GM12878 (cell line): ENCODE results near the gene MYH9. TPM values are rescaled to one million over a fixed set of nuclear protein-coding genes. Genes with fewer than 3 reads are reported as not detected.
A peak's percentile ranks its signal among the peaks of the same experiment; 100 is the strongest.

Experiments
- ATAC-seq: fragments of 200-7000 bp; cut with Tn5 transposase; 3 replicates; pipeline ENCODE4 v1.9.1; 2020; ENCODE audit warnings: mild to moderate bottlenecking, moderate library complexity
- BruUV-seq: library from RNA; stranded (reverse); fragments of 400-500 nt; replicated peaks from 2 replicates; lab custom pipeline; 2021; lab: Mats Ljungman, UMichigan
- CTCF ChIA-PET: fragments of 300-600 bp; sonication (Branson Sonifier 250); formaldehyde crosslinking; extraction: SDS; loops from one replicate; lab custom pipeline; 2021; ENCODE audit warnings: inconsistent platforms; lab: Yijun Ruan, JAX
- POLR2A ChIA-PET: fragments of 350-600 bp; formaldehyde crosslinking; extraction: SDS; loops from one replicate; lab custom pipeline; 2021; ENCODE audit warnings: inconsistent platforms; lab: Charles Lee
- RAD21 ChIA-PET: fragments of 300-600 bp; sonication (Branson Sonifier 250); formaldehyde crosslinking; loops from one replicate; lab custom pipeline; 2023; ENCODE audit warnings: antibody characterized with exemption; ENCODE audit not compliant: unreplicated experiment; lab: Charles Lee
- SMC1A ChIA-PET: fragments of 300-600 bp; sonication (Branson Sonifier 250); formaldehyde crosslinking; loops from one replicate; lab custom pipeline; 2023; ENCODE audit not compliant: unreplicated experiment, uncharacterized antibody; lab: Charles Lee
- DNase-seq: peaks from one replicate; pipeline ENCODE4 v3.0.0-alpha.2; 2011; ENCODE audit warnings: low read depth, low spot score
- FAIRE-seq: peaks from 3 replicates; lab custom pipeline; 2011; peaks lifted over from hg19 to GRCh38; lab: Jason Lieb, UNC
- H2AFZ ChIP-seq: 2 replicates; pipeline ENCODE4 v1.6.0; 2011; ENCODE audit warnings: low read depth, low read length, control low read depth; ENCODE audit not compliant: control insufficient read depth
- H3K27ac ChIP-seq: 2 replicates; pipeline ENCODE4 v1.5.1; 2011; ENCODE audit warnings: control low read depth; ENCODE audit not compliant: control insufficient read depth, insufficient read depth
- H3K27me3 ChIP-seq, 2 experiments: replicated peaks in 1 of 2; 2 replicates each; pipeline versions ENCODE4 v1.6.0 to v1.6.1; 2011; ENCODE audit warnings: low read length in 1 of 2; ENCODE audit not compliant: control insufficient read depth in 2 of 2, insufficient read depth in 2 of 2
- H3K36me3 ChIP-seq, 2 experiments: 2 replicates each; pipeline ENCODE4 v1.5.1; 2011; ENCODE audit warnings: low read length in 1 of 2; ENCODE audit not compliant: control insufficient read depth in 2 of 2, insufficient read depth in 2 of 2
- H3K4me1 ChIP-seq: 2 replicates; pipeline ENCODE4 v1.6.1; 2011; ENCODE audit warnings: mild to moderate bottlenecking, low read length, moderate library complexity, mixed read lengths; ENCODE audit not compliant: control insufficient read depth, insufficient read depth
- H3K4me2 ChIP-seq: 2 replicates; pipeline ENCODE4 v1.6.0; 2011; ENCODE audit warnings: control low read depth; ENCODE audit not compliant: control insufficient read depth, insufficient read depth
- H3K4me3 ChIP-seq: fragments of 200-600 bp; sonication (generic); 2 replicates; pipeline ENCODE4 v1.5.1; 2016
- H3K79me2 ChIP-seq: 2 replicates; pipeline ENCODE4 v1.6.0; 2011; ENCODE audit warnings: low read length; ENCODE audit not compliant: control insufficient read depth, insufficient read depth
- H3K9ac ChIP-seq: 2 replicates; pipeline ENCODE4 v1.8.0; 2011; ENCODE audit warnings: low read length, control low read depth, mixed read lengths; ENCODE audit not compliant: control insufficient read depth, insufficient read depth
- H3K9me3 ChIP-seq: replicated peaks from 3 replicates; pipeline ENCODE4 v1.5.1; 2011; ENCODE audit warnings: mild to moderate bottlenecking, low read length; ENCODE audit not compliant: control insufficient read depth, insufficient read depth
- H4K20me1 ChIP-seq: 2 replicates; pipeline ENCODE4 v1.6.0; 2011; ENCODE audit not compliant: control insufficient read depth, insufficient read depth
- POLR2A ChIP-seq: IDR thresholded peaks from 2 replicates; pipeline ENCODE4 v1.6.1; 2011; ENCODE audit warnings: low read depth, mild to moderate bottlenecking, low read length
- WGBS: methylation state at CpG from one replicate; pipeline ENCODE4 v1.1.6; 2016; ENCODE audit warnings: low lambda C conversion rate; ENCODE audit not compliant: insufficient replicate concordance, insufficient coverage; ENCODE audit errors: missing lambda C conversion rate; 5-methylcytosine and 5-hydroxymethylcytosine counted together
- in situ Hi-C: fragments of 300-500 bp; cut with MboI; formaldehyde crosslinking; loops from 9 replicates; pipeline ENCODE4 v1.14.3; 2018; ENCODE audit warnings: mixed read lengths
- intact Hi-C: fragments of 100-400 bp; cut with micrococcal nuclease; formaldehyde crosslinking; loops from one replicate; pipeline ENCODE4 v1.14.2; 2022; ENCODE audit not compliant: unreplicated experiment
- polyA plus RNA-seq, 11 experiments: library from polyadenylated mRNA; depleted of rRNA in 4 of 11; unstranded in 6 of 11; stranded (reverse) in 5 of 11; fragments of >200 nt; fragmentation: Nextera tagmentation in 4 of 11; fragmentation: Illumina TruSeq in 1 of 11; extraction: Ambion mirVana in 4 of 11; extraction: Trizol in 1 of 11; gene quantifications; 1 replicate in 1 of 11; 2 replicates in 10 of 11; pipeline versions ENCODE4 v1.2.1 to v1.2.3, GENCODE V29; 2011 to 2016; ENCODE audit warnings: inconsistent platforms in 2 of 11, missing spikeins in 2 of 11, low read depth in 1 of 11
- total RNA-seq, 4 experiments: library from RNA; depleted of rRNA in 3 of 4; stranded (reverse); fragments of >200 nt in 3 of 4; fragmentation: Illumina TruSeq in 1 of 4; extraction: Trizol in 1 of 4; gene quantifications; 2 replicates each; pipeline versions ENCODE4 v1.2.1 to v1.2.3, GENCODE V29; 2013 to 2021
- TF ChIP-seq, protein P1 (sequence below): fragments of 450-650 bp; IDR thresholded peaks from 2 replicates; pipeline ENCODE4 v1.6.1; 2017; ENCODE audit warnings: mild to moderate bottlenecking, moderate library complexity

MYH9 gene
- total and polyA plus RNA-seq, 10 of the 15 experiments (the other 5 are each of a cell fraction or from before 2014, with no cell fraction given), result 5.1 to 525 (median 145) TPM

DNA sequence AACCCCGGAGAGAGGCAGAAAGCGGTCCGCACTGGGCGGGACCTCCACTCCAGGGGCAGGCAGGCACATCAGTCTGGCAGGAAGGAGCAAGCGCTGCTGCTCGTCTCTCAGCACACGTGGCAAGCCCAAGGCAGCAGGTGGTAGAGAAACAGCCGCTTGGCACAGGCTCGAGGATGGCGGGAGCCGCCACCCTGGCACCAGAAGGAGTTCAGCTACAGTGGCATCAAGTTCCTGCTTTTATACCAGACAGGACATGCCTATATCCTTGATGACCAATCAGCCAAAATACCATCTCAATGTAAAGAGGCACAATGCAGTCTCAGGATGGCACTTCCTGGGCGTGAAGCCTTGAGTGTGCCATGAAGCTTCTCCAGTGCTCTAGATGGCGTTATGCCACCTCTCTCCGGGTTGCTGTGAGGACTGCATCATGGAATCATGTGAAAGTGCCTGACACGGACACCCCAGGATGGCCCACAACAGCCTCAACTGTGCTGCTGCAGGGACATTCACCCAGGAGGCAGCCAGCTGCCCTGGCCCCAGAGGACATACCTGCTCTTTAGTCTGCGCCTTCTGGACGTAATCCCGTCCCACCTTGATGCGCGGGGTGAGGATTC lies 70.0 kb downstream of the MYH9 start:
- Histone ChIP-seq H3K9me3 (no peaks in the 10 kb centered on the region), H3K4me1 (no peaks in the 10 kb centered on the region), H3K27me3 (no peaks in the 10 kb centered on the region), H2AFZ (no peak overlapping the region), H3K27ac (no peak overlapping the region), H3K9ac (no peak overlapping the region), H3K4me2 (no peak overlapping the region), H4K20me1 (no peaks in the 10 kb centered on the region; the same call in 1 of the 2 replicates), H3K79me2 (no peaks in the 10 kb centered on the region), H3K36me3 (peaks cover 53 to 57% of the 10 kb centered on the region in 2 experiments), H3K4me3 (no peak overlapping the region)
- intact Hi-C loops (no loop called here), in situ Hi-C loops (no loop called here)
- POLR2A ChIA-PET, result interaction anchor here (0.6 kb wide), 1 partner anchor 8 kb away, joined by 3 read pairs; no protein-coding TSS in a partner anchor
- SMC1A ChIA-PET, result interaction anchor here (2.2 kb wide), 1 partner anchor 11 kb away, joined by 5 read pairs; no protein-coding TSS in a partner anchor
- FAIRE-seq (no peak), ATAC-seq (no peak), DNase-seq (no peak)
- no TSS peak for BruUV-seq
- CTCF ChIA-PET, result interaction anchor here (1.3 kb wide), 1 partner anchor 16 kb away, joined by 5 read pairs; no protein-coding TSS in a partner anchor
- TF ChIP-seq POLR2A, result 0 out of 2 replicates have a peak, but pooled peaks have one; percentile 7
- TF ChIP-seq, protein P1, sequence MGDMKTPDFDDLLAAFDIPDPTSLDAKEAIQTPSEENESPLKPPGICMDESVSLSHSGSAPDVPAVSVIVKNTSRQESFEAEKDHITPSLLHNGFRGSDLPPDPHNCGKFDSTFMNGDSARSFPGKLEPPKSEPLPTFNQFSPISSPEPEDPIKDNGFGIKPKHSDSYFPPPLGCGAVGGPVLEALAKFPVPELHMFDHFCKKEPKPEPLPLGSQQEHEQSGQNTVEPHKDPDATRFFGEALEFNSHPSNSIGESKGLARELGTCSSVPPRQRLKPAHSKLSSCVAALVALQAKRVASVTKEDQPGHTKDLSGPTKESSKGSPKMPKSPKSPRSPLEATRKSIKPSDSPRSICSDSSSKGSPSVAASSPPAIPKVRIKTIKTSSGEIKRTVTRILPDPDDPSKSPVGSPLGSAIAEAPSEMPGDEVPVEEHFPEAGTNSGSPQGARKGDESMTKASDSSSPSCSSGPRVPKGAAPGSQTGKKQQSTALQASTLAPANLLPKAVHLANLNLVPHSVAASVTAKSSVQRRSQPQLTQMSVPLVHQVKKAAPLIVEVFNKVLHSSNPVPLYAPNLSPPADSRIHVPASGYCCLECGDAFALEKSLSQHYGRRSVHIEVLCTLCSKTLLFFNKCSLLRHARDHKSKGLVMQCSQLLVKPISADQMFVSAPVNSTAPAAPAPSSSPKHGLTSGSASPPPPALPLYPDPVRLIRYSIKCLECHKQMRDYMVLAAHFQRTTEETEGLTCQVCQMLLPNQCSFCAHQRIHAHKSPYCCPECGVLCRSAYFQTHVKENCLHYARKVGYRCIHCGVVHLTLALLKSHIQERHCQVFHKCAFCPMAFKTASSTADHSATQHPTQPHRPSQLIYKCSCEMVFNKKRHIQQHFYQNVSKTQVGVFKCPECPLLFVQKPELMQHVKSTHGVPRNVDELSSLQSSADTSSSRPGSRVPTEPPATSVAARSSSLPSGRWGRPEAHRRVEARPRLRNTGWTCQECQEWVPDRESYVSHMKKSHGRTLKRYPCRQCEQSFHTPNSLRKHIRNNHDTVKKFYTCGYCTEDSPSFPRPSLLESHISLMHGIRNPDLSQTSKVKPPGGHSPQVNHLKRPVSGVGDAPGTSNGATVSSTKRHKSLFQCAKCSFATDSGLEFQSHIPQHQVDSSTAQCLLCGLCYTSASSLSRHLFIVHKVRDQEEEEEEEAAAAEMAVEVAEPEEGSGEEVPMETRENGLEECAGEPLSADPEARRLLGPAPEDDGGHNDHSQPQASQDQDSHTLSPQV, result no peak
- RAD21 ChIA-PET, result interaction anchor here (1.7 kb wide), 1 partner anchor 153 kb away, joined by 4 read pairs; no protein-coding TSS in a partner anchor
- 84% methylated on average over 20 of the region's 20 CpGs for WGBS
